GM12878 (cell line): Measurements from ENCODE around the gene SHC1. TPM values are rescaled to one million over a fixed set of nuclear protein-coding genes. Genes with fewer than 3 reads are reported as not detected.

Experiments used
- ATAC-seq: fragments of 200-7000 bp; cut with Tn5 transposase; 3 replicates; pipeline ENCODE4 v1.9.1; 2020; ENCODE audit warnings: mild to moderate bottlenecking, moderate library complexity
- BruUV-seq: library from RNA; stranded (reverse); fragments of 400-500 nt; replicated peaks from 2 replicates; lab custom pipeline; 2021; lab: Mats Ljungman, UMichigan
- CTCF ChIA-PET: fragments of 300-600 bp; sonication (Branson Sonifier 250); formaldehyde crosslinking; extraction: SDS; loops from one replicate; lab custom pipeline; 2021; ENCODE audit warnings: inconsistent platforms; lab: Yijun Ruan, JAX
- POLR2A ChIA-PET: fragments of 350-600 bp; formaldehyde crosslinking; extraction: SDS; loops from one replicate; lab custom pipeline; 2021; ENCODE audit warnings: inconsistent platforms; lab: Charles Lee
- RAD21 ChIA-PET: fragments of 300-600 bp; sonication (Branson Sonifier 250); formaldehyde crosslinking; loops from one replicate; lab custom pipeline; 2023; ENCODE audit warnings: antibody characterized with exemption; ENCODE audit not compliant: unreplicated experiment; lab: Charles Lee
- SMC1A ChIA-PET: fragments of 300-600 bp; sonication (Branson Sonifier 250); formaldehyde crosslinking; loops from one replicate; lab custom pipeline; 2023; ENCODE audit not compliant: unreplicated experiment, uncharacterized antibody; lab: Charles Lee
- DNase-seq: peaks from one replicate; pipeline ENCODE4 v3.0.0-alpha.2; 2011; ENCODE audit warnings: low read depth, low spot score
- FAIRE-seq: peaks from 3 replicates; lab custom pipeline; 2011; peaks lifted over from hg19 to GRCh38; lab: Jason Lieb, UNC
- H2AFZ ChIP-seq: 2 replicates; pipeline ENCODE4 v1.6.0; 2011; ENCODE audit warnings: low read depth, low read length, control low read depth; ENCODE audit not compliant: control insufficient read depth
- H3K27ac ChIP-seq: 2 replicates; pipeline ENCODE4 v1.5.1; 2011; ENCODE audit warnings: control low read depth; ENCODE audit not compliant: control insufficient read depth, insufficient read depth
- H3K27me3 ChIP-seq, 2 experiments: replicated peaks in 1 of 2; 2 replicates each; pipeline versions ENCODE4 v1.6.0 to v1.6.1; 2011; ENCODE audit warnings: low read length in 1 of 2; ENCODE audit not compliant: control insufficient read depth in 2 of 2, insufficient read depth in 2 of 2
- H3K36me3 ChIP-seq, 2 experiments: 2 replicates each; pipeline ENCODE4 v1.5.1; 2011; ENCODE audit warnings: low read length in 1 of 2; ENCODE audit not compliant: control insufficient read depth in 2 of 2, insufficient read depth in 2 of 2
- H3K4me1 ChIP-seq: 2 replicates; pipeline ENCODE4 v1.6.1; 2011; ENCODE audit warnings: mild to moderate bottlenecking, low read length, moderate library complexity, mixed read lengths; ENCODE audit not compliant: control insufficient read depth, insufficient read depth
- H3K4me2 ChIP-seq: 2 replicates; pipeline ENCODE4 v1.6.0; 2011; ENCODE audit warnings: control low read depth; ENCODE audit not compliant: control insufficient read depth, insufficient read depth
- H3K4me3 ChIP-seq: fragments of 200-600 bp; sonication (generic); 2 replicates; pipeline ENCODE4 v1.5.1; 2016
- H3K79me2 ChIP-seq: 2 replicates; pipeline ENCODE4 v1.6.0; 2011; ENCODE audit warnings: low read length; ENCODE audit not compliant: control insufficient read depth, insufficient read depth
- H3K9ac ChIP-seq: 2 replicates; pipeline ENCODE4 v1.8.0; 2011; ENCODE audit warnings: low read length, control low read depth, mixed read lengths; ENCODE audit not compliant: control insufficient read depth, insufficient read depth
- H3K9me3 ChIP-seq: replicated peaks from 3 replicates; pipeline ENCODE4 v1.5.1; 2011; ENCODE audit warnings: mild to moderate bottlenecking, low read length; ENCODE audit not compliant: control insufficient read depth, insufficient read depth
- H4K20me1 ChIP-seq: 2 replicates; pipeline ENCODE4 v1.6.0; 2011; ENCODE audit not compliant: control insufficient read depth, insufficient read depth
- ASH2L ChIP-seq: fragments of 300-600, 200-600 bp; sonication (generic); IDR thresholded peaks from 2 replicates; pipeline ENCODE4 v1.6.1; 2017; ENCODE audit warnings: low read depth, mild to moderate bottlenecking, borderline replicate concordance
- BRCA1 ChIP-seq: IDR thresholded peaks from 2 replicates; pipeline ENCODE4 v1.6.1; 2011; ENCODE audit warnings: low read depth, low read length, improper control_type of control experiment
- CHD2 ChIP-seq: IDR thresholded peaks from 2 replicates; pipeline ENCODE4 v1.6.1; 2011; ENCODE audit warnings: low read depth, low read length, improper control_type of control experiment, borderline replicate concordance
- NR2C2 ChIP-seq: IDR thresholded peaks from 2 replicates; pipeline ENCODE4 v1.6.1; 2011; ENCODE audit warnings: borderline replicate concordance, low read depth; ENCODE audit not compliant: control insufficient read depth, insufficient read length
- POLR2A ChIP-seq: IDR thresholded peaks from 2 replicates; pipeline ENCODE4 v1.6.1; 2011; ENCODE audit warnings: low read depth, mild to moderate bottlenecking, low read length
- RCOR1 ChIP-seq: conservative IDR thresholded peaks from 2 replicates; pipeline ENCODE4 v1.6.1; 2012; ENCODE audit warnings: low read depth, low read length, improper control_type of control experiment
- SMAD1 ChIP-seq: fragments of 450-650 bp; IDR thresholded peaks from 2 replicates; pipeline ENCODE4 v1.6.1; 2018; ENCODE audit warnings: mild to moderate bottlenecking, low read depth; ENCODE audit not compliant: partially characterized antibody
- WGBS: methylation state at CpG from one replicate; pipeline ENCODE4 v1.1.6; 2016; ENCODE audit warnings: low lambda C conversion rate; ENCODE audit not compliant: insufficient replicate concordance, insufficient coverage; ENCODE audit errors: missing lambda C conversion rate; 5-methylcytosine and 5-hydroxymethylcytosine counted together
- in situ Hi-C: fragments of 300-500 bp; cut with MboI; formaldehyde crosslinking; loops from 9 replicates; pipeline ENCODE4 v1.14.3; 2018; ENCODE audit warnings: mixed read lengths
- intact Hi-C: fragments of 100-400 bp; cut with micrococcal nuclease; formaldehyde crosslinking; loops from one replicate; pipeline ENCODE4 v1.14.2; 2022; ENCODE audit not compliant: unreplicated experiment
- microRNA-seq: library from miRNA; unstranded; fragments of <30 nt; microRNA quantifications from one replicate; pipeline ENCODE4, GENCODE V29; 2018
- polyA plus RNA-seq, 11 experiments: library from polyadenylated mRNA; depleted of rRNA in 4 of 11; unstranded in 6 of 11; stranded (reverse) in 5 of 11; fragments of >200 nt; fragmentation: Nextera tagmentation in 4 of 11; fragmentation: Illumina TruSeq in 1 of 11; extraction: Ambion mirVana in 4 of 11; extraction: Trizol in 1 of 11; gene quantifications; 1 replicate in 1 of 11; 2 replicates in 10 of 11; pipeline versions ENCODE4 v1.2.1 to v1.2.3, GENCODE V29; 2011 to 2016; ENCODE audit warnings: inconsistent platforms in 2 of 11, missing spikeins in 2 of 11, low read depth in 1 of 11
- small RNA-seq: library from RNA; depleted of rRNA; stranded (forward); fragments of <200 nt; gene quantifications from one replicate; pipeline ENCODE3, GENCODE V24; 2014
- total RNA-seq, 4 experiments: library from RNA; depleted of rRNA in 3 of 4; stranded (reverse); fragments of >200 nt in 3 of 4; fragmentation: Illumina TruSeq in 1 of 4; extraction: Trizol in 1 of 4; gene quantifications; 2 replicates each; pipeline versions ENCODE4 v1.2.1 to v1.2.3, GENCODE V29; 2013 to 2021
- TF ChIP-seq, protein P1 (sequence below): IDR thresholded peaks from 2 replicates; pipeline ENCODE4 v1.6.1; 2012; ENCODE audit warnings: low read length, inconsistent platforms
- TF ChIP-seq, protein P2 (sequence below): fragments of 450-650 bp; IDR thresholded peaks from 2 replicates; pipeline ENCODE4 v1.6.1; 2014; ENCODE audit warnings: mild to moderate bottlenecking
- TF ChIP-seq, protein P3 (sequence below): IDR thresholded peaks from 2 replicates; pipeline ENCODE4 v1.6.1; 2011; ENCODE audit warnings: mild to moderate bottlenecking, low read depth, low read length, moderate library complexity; ENCODE audit not compliant: insufficient replicate concordance

SHC1 gene
- total and polyA plus RNA-seq, 10 of the 15 experiments (the other 5 are each of a cell fraction or from before 2014, with no cell fraction given): 2.6 to 49.3 (median 25.2) TPM

DNA sequence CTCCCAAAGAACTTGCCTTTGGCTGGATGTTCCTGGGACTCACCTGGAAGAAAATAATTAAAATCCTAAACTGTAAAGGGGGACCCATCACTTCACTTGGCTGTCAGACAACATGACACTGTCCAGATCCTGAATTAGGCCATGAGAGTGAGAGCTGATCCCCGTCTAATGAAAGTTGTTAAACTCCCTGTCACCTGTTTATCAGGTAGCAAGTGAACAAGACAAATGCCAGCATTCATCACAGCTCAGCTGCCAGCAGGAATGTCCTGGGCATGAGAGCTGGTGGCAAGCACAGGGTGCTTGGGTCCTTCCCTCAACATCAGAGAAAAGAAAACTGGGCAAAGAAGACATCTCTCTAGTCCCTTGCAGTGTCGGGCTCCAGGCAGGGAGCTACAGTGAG is 57.8 kb downstream of the SHC1 start:
- no TSS peak for BruUV-seq
- intact Hi-C loops: no loop called here
- Histone ChIP-seq H3K36me3 (no peaks in the 10 kb centered on the region), H3K4me1 (no peaks in the 10 kb centered on the region), H3K9ac (no peak overlapping the region), H2AFZ (no peak overlapping the region), H3K79me2 (no peaks in the 10 kb centered on the region), H3K9me3 (no peaks in the 10 kb centered on the region; the same call in 2 of the 3 replicates)
- ATAC-seq: no peak
- POLR2A ChIA-PET: no interaction called here
- FAIRE-seq: no peak
- CTCF ChIA-PET: no interaction called here
- SMC1A ChIA-PET: no interaction called here
- 50% methylated on average over 2 of the region's 2 CpGs for WGBS
- no peak for TF ChIP-seq ASH2L
- TF ChIP-seq CHD2: no peak
- TF ChIP-seq, protein P1, sequence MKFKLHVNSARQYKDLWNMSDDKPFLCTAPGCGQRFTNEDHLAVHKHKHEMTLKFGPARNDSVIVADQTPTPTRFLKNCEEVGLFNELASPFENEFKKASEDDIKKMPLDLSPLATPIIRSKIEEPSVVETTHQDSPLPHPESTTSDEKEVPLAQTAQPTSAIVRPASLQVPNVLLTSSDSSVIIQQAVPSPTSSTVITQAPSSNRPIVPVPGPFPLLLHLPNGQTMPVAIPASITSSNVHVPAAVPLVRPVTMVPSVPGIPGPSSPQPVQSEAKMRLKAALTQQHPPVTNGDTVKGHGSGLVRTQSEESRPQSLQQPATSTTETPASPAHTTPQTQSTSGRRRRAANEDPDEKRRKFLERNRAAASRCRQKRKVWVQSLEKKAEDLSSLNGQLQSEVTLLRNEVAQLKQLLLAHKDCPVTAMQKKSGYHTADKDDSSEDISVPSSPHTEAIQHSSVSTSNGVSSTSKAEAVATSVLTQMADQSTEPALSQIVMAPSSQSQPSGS: no peak
- TF ChIP-seq BRCA1: no peak
- TF ChIP-seq, protein P2, sequence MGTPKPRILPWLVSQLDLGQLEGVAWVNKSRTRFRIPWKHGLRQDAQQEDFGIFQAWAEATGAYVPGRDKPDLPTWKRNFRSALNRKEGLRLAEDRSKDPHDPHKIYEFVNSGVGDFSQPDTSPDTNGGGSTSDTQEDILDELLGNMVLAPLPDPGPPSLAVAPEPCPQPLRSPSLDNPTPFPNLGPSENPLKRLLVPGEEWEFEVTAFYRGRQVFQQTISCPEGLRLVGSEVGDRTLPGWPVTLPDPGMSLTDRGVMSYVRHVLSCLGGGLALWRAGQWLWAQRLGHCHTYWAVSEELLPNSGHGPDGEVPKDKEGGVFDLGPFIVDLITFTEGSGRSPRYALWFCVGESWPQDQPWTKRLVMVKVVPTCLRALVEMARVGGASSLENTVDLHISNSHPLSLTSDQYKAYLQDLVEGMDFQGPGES: no peak
- TF ChIP-seq, protein P3, sequence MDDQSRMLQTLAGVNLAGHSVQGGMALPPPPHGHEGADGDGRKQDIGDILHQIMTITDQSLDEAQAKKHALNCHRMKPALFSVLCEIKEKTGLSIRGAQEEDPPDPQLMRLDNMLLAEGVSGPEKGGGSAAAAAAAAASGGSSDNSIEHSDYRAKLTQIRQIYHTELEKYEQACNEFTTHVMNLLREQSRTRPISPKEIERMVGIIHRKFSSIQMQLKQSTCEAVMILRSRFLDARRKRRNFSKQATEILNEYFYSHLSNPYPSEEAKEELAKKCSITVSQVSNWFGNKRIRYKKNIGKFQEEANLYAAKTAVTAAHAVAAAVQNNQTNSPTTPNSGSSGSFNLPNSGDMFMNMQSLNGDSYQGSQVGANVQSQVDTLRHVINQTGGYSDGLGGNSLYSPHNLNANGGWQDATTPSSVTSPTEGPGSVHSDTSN: no peak
- no peak for TF ChIP-seq RCOR1
- no peak for TF ChIP-seq POLR2A
- TF ChIP-seq NR2C2: no peak
- no peak for TF ChIP-seq SMAD1
- TF ChIP-seq, all 136 proteins: peak for 0
- DNase-seq: no peak
- Histone ChIP-seq H3K4me2 (no peak overlapping the region), H3K4me3 (no peak overlapping the region), H3K27ac (no peak overlapping the region), H4K20me1 (no peaks in the 10 kb centered on the region), H3K27me3 (no peaks in the 10 kb centered on the region)
- RAD21 ChIA-PET: interaction anchor here (1.7 kb wide), 1 partner anchor 31 kb away, joined by 6 read pairs; no protein-coding TSS in a partner anchor
- in situ Hi-C loops: no loop called here

Small RNA genes within 50 kb of the gene (microRNA-seq; reads per million reads assigned to microRNA genes)
- gene MIR4258: 2.4 reads per million, percentile 9 among the genes with 10 or more reads in this experiment

Small RNA genes within 50 kb of the gene (small RNA-seq; reads per million reads assigned to genes)
- not detected for gene MIR4258
- not detected for gene RF00017

Other genes starting within 250 kb of the SHC1 start
Only the 7 nearest of the 20 such genes appear.
- 20.8 and 23.8 TPM in 2 replicates for gene PMVK, start 34.0 kb downstream of the SHC1 start, total RNA-seq (2014; rRNA removed)
- gene PMVK, start 34.0 kb downstream of the SHC1 start, total RNA-seq (2014; rRNA removed; fragmentation: Illumina TruSeq; extraction: Trizol): 33.2 and 33.3 TPM in 2 replicates
- 72.5 and 74.7 TPM in 2 replicates for gene PMVK, start 34.0 kb downstream of the SHC1 start, total RNA-seq (2021)
- 42.8 and 65.7 TPM in 2 replicates for gene PMVK, start 34.0 kb downstream of the SHC1 start, polyA plus RNA-seq (2011; rRNA removed)
- 15.1 and 31.1 TPM in 2 replicates for gene PMVK, start 34.0 kb downstream of the SHC1 start, polyA plus RNA-seq (2014; fragmentation: Illumina TruSeq; extraction: Trizol)
- 10 to 100 TPM in 1 of 2 experiments, 1 to 10 TPM in 1; 6.0 to 28.8 TPM for gene PMVK, start 34.0 kb downstream of the SHC1 start, polyA plus RNA-seq (2014; fragmentation: Nextera tagmentation; extraction: Ambion mirVana)
- gene PMVK, start 34.0 kb downstream of the SHC1 start, polyA plus RNA-seq (2014; rRNA removed): 90.4 and 94.3 TPM in 2 replicates
- 100 to 1,000 TPM; 118 to 121 TPM for gene PMVK, start 34.0 kb downstream of the SHC1 start, polyA plus RNA-seq (2016; fragmentation: Nextera tagmentation; extraction: Ambion mirVana)
- 25.6 and 26.8 TPM in 2 replicates for gene PBXIP1, start 14.6 kb downstream of the SHC1 start, total RNA-seq (2014; rRNA removed)
- gene PBXIP1, start 14.6 kb downstream of the SHC1 start, total RNA-seq (2014; rRNA removed; fragmentation: Illumina TruSeq; extraction: Trizol): 14.3 and 15.6 TPM in 2 replicates
- gene PBXIP1, start 14.6 kb downstream of the SHC1 start, total RNA-seq (2021): 21.1 and 24.6 TPM in 2 replicates
- gene PBXIP1, start 14.6 kb downstream of the SHC1 start, polyA plus RNA-seq (2011; rRNA removed): 15.0 and 20.9 TPM in 2 replicates
- 8.0 and 15.2 TPM in 2 replicates for gene PBXIP1, start 14.6 kb downstream of the SHC1 start, polyA plus RNA-seq (2014; fragmentation: Illumina TruSeq; extraction: Trizol)
- gene PBXIP1, start 14.6 kb downstream of the SHC1 start, polyA plus RNA-seq (2014; fragmentation: Nextera tagmentation; extraction: Ambion mirVana): 1 to 10 TPM in 1 of 2 experiments, under 1 TPM in 1; 0.63 to 2.0 TPM
- 22.4 and 22.9 TPM in 2 replicates for gene PBXIP1, start 14.6 kb downstream of the SHC1 start, polyA plus RNA-seq (2014; rRNA removed)
- gene PBXIP1, start 14.6 kb downstream of the SHC1 start, polyA plus RNA-seq (2016; fragmentation: Nextera tagmentation; extraction: Ambion mirVana): 10 to 100 TPM; 12.2 to 13.7 TPM
- 21.1 and 21.9 TPM in 2 replicates for gene PYGO2, start 9.0 kb downstream of the SHC1 start, total RNA-seq (2014; rRNA removed)
- 12.4 and 12.9 TPM in 2 replicates for gene PYGO2, start 9.0 kb downstream of the SHC1 start, total RNA-seq (2014; rRNA removed; fragmentation: Illumina TruSeq; extraction: Trizol)
- gene PYGO2, start 9.0 kb downstream of the SHC1 start, total RNA-seq (2021): 32.9 and 33.8 TPM in 2 replicates
- gene PYGO2, start 9.0 kb downstream of the SHC1 start, polyA plus RNA-seq (2011; rRNA removed): 14.4 and 22.8 TPM in 2 replicates
- 19.8 and 24.2 TPM in 2 replicates for gene PYGO2, start 9.0 kb downstream of the SHC1 start, polyA plus RNA-seq (2014; fragmentation: Illumina TruSeq; extraction: Trizol)
- gene PYGO2, start 9.0 kb downstream of the SHC1 start, polyA plus RNA-seq (2014; fragmentation: Nextera tagmentation; extraction: Ambion mirVana): 1 to 10 TPM; 8.1 to 8.3 TPM
- 27.8 and 30.0 TPM in 2 replicates for gene PYGO2, start 9.0 kb downstream of the SHC1 start, polyA plus RNA-seq (2014; rRNA removed)
- 10 to 100 TPM; 27.8 to 28.0 TPM for gene PYGO2, start 9.0 kb downstream of the SHC1 start, polyA plus RNA-seq (2016; fragmentation: Nextera tagmentation; extraction: Ambion mirVana)
- gene CKS1B, start 3.9 kb upstream of the SHC1 start, total RNA-seq (2014; rRNA removed): 176 and 192 TPM in 2 replicates
- 168 and 170 TPM in 2 replicates for gene CKS1B, start 3.9 kb upstream of the SHC1 start, total RNA-seq (2014; rRNA removed; fragmentation: Illumina TruSeq; extraction: Trizol)
- gene CKS1B, start 3.9 kb upstream of the SHC1 start, total RNA-seq (2021): 125 and 134 TPM in 2 replicates
- gene CKS1B, start 3.9 kb upstream of the SHC1 start, polyA plus RNA-seq (2011; rRNA removed): 534 and 543 TPM in 2 replicates
- gene CKS1B, start 3.9 kb upstream of the SHC1 start, polyA plus RNA-seq (2014; fragmentation: Illumina TruSeq; extraction: Trizol): 316 and 394 TPM in 2 replicates
- 100 to 1,000 TPM; 598 to 608 TPM for gene CKS1B, start 3.9 kb upstream of the SHC1 start, polyA plus RNA-seq (2014; fragmentation: Nextera tagmentation; extraction: Ambion mirVana)
- 214 and 229 TPM in 2 replicates for gene CKS1B, start 3.9 kb upstream of the SHC1 start, polyA plus RNA-seq (2014; rRNA removed)
- 100 to 1,000 TPM; 411 to 419 TPM for gene CKS1B, start 3.9 kb upstream of the SHC1 start, polyA plus RNA-seq (2016; fragmentation: Nextera tagmentation; extraction: Ambion mirVana)
- 64.2 and 68.7 TPM in 2 replicates for gene FLAD1, start 12.6 kb upstream of the SHC1 start, total RNA-seq (2014; rRNA removed)
- 41.4 and 41.9 TPM in 2 replicates for gene FLAD1, start 12.6 kb upstream of the SHC1 start, total RNA-seq (2014; rRNA removed; fragmentation: Illumina TruSeq; extraction: Trizol)
- gene FLAD1, start 12.6 kb upstream of the SHC1 start, total RNA-seq (2021): 53.6 and 61.5 TPM in 2 replicates
- gene FLAD1, start 12.6 kb upstream of the SHC1 start, polyA plus RNA-seq (2011; rRNA removed): 22.0 and 39.2 TPM in 2 replicates
- gene FLAD1, start 12.6 kb upstream of the SHC1 start, polyA plus RNA-seq (2014; fragmentation: Illumina TruSeq; extraction: Trizol): 29.9 and 51.6 TPM in 2 replicates
- gene FLAD1, start 12.6 kb upstream of the SHC1 start, polyA plus RNA-seq (2014; fragmentation: Nextera tagmentation; extraction: Ambion mirVana): 10 to 100 TPM; 22.9 to 30.1 TPM
- gene FLAD1, start 12.6 kb upstream of the SHC1 start, polyA plus RNA-seq (2014; rRNA removed): 78.7 and 85.7 TPM in 2 replicates
- 10 to 100 TPM; 82.5 to 93.4 TPM for gene FLAD1, start 12.6 kb upstream of the SHC1 start, polyA plus RNA-seq (2016; fragmentation: Nextera tagmentation; extraction: Ambion mirVana)
- 0.93 and 1.1 TPM in 2 replicates for gene LENEP, start 22.8 kb upstream of the SHC1 start, total RNA-seq (2014; rRNA removed)
- 0.27 and 0.88 TPM in 2 replicates for gene LENEP, start 22.8 kb upstream of the SHC1 start, total RNA-seq (2014; rRNA removed; fragmentation: Illumina TruSeq; extraction: Trizol)
- 0.40 and 0.64 TPM in 2 replicates for gene LENEP, start 22.8 kb upstream of the SHC1 start, total RNA-seq (2021)
- gene LENEP, start 22.8 kb upstream of the SHC1 start, polyA plus RNA-seq (2011; rRNA removed): not detected in 2 replicates
- gene LENEP, start 22.8 kb upstream of the SHC1 start, polyA plus RNA-seq (2014; fragmentation: Illumina TruSeq; extraction: Trizol): not detected in 2 replicates
- gene LENEP, start 22.8 kb upstream of the SHC1 start, polyA plus RNA-seq (2014; fragmentation: Nextera tagmentation; extraction: Ambion mirVana): not detected
- gene LENEP, start 22.8 kb upstream of the SHC1 start, polyA plus RNA-seq (2014; rRNA removed): not detected in 2 replicates
- gene LENEP, start 22.8 kb upstream of the SHC1 start, polyA plus RNA-seq (2016; fragmentation: Nextera tagmentation; extraction: Ambion mirVana): not detected
- 26.8 and 28.1 TPM in 2 replicates for gene ZBTB7B, start 32.1 kb upstream of the SHC1 start, total RNA-seq (2014; rRNA removed)
- 13.1 and 13.4 TPM in 2 replicates for gene ZBTB7B, start 32.1 kb upstream of the SHC1 start, total RNA-seq (2014; rRNA removed; fragmentation: Illumina TruSeq; extraction: Trizol)
- 42.0 and 44.9 TPM in 2 replicates for gene ZBTB7B, start 32.1 kb upstream of the SHC1 start, total RNA-seq (2021)
- gene ZBTB7B, start 32.1 kb upstream of the SHC1 start, polyA plus RNA-seq (2011; rRNA removed): 9.1 and 20.6 TPM in 2 replicates
- gene ZBTB7B, start 32.1 kb upstream of the SHC1 start, polyA plus RNA-seq (2014; fragmentation: Illumina TruSeq; extraction: Trizol): 2.8 and 9.2 TPM in 2 replicates
- under 1 TPM; 0.11 to 0.13 TPM for gene ZBTB7B, start 32.1 kb upstream of the SHC1 start, polyA plus RNA-seq (2014; fragmentation: Nextera tagmentation; extraction: Ambion mirVana)
- 33.0 and 33.5 TPM in 2 replicates for gene ZBTB7B, start 32.1 kb upstream of the SHC1 start, polyA plus RNA-seq (2014; rRNA removed)
- gene ZBTB7B, start 32.1 kb upstream of the SHC1 start, polyA plus RNA-seq (2016; fragmentation: Nextera tagmentation; extraction: Ambion mirVana): 1 to 10 TPM; 2.6 to 3.1 TPM